Breast epithelium (tissue), 3 donors: ENCODE measurements around the gene HERC3.

ENCODE experiments used
- POLR2A ChIP-seq: fragments of 450-650 bp; IDR thresholded peaks from one replicate; pipeline ENCODE4 v1.6.1; 2016; ENCODE audit warnings: antibody characterized with exemption, mild to moderate bottlenecking, moderate library complexity
- POLR2AphosphoS5 ChIP-seq, 3 donors: sonication (generic); formaldehyde crosslinking; IDR thresholded peaks; one replicate each; pipeline ENCODE4 v1.6.1; 2017; ENCODE audit warnings: antibody characterized with exemption in 3 of 3
- TF ChIP-seq, protein P1 (sequence below), 3 donors: fragments of 450-650 bp; IDR thresholded peaks; one replicate each; pipeline ENCODE4 v1.5.1; 2016 to 2017; ENCODE audit warnings: antibody characterized with exemption in 3 of 3, mild to moderate bottlenecking in 3 of 3, moderate library complexity in 3 of 3

DNA sequence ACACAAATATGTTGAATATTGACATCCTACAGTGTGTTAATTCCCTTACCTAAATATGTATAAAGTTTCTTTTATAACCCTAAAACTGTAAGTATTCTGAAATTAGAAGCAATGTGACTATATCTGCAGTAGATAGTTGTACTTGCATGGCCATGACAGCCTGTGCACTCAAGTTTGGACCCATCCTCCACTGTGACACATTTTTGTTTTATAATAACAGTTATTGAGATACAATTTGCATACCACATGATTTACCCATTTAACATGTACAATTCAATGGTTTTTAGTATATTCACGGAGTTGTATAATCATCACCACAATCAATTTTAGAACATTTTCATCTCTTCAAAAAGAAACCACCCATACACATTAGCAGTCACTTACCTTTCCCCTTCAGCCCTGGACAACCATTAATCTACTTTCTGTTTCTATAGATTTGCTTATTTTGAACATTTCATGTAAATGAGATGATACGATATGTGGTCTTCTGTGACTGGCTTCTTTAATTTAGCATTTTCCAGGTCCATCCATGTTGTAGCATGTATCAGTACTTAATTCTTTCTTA, 29.6 kb downstream of the HERC3 start:
- TF ChIP-seq, protein P1, sequence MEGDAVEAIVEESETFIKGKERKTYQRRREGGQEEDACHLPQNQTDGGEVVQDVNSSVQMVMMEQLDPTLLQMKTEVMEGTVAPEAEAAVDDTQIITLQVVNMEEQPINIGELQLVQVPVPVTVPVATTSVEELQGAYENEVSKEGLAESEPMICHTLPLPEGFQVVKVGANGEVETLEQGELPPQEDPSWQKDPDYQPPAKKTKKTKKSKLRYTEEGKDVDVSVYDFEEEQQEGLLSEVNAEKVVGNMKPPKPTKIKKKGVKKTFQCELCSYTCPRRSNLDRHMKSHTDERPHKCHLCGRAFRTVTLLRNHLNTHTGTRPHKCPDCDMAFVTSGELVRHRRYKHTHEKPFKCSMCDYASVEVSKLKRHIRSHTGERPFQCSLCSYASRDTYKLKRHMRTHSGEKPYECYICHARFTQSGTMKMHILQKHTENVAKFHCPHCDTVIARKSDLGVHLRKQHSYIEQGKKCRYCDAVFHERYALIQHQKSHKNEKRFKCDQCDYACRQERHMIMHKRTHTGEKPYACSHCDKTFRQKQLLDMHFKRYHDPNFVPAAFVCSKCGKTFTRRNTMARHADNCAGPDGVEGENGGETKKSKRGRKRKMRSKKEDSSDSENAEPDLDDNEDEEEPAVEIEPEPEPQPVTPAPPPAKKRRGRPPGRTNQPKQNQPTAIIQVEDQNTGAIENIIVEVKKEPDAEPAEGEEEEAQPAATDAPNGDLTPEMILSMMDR (IDR thresholded peaks at IDR 0.05): no peak
- TF ChIP-seq POLR2AphosphoS5 (IDR thresholded peaks at IDR 0.05) (no peak), POLR2A (no peak)
